ENCODE data around the gene BAZ1B. TPM values are rescaled to one million over a fixed set of nuclear protein-coding genes. Genes with fewer than 3 reads are reported as not detected.
"Not testable (repeated sequence)": the region's sequence is repeated elsewhere in the genome, so short reads cannot be mapped to it uniquely, and the experiment has no call there.

Gene BAZ1B
- total RNA-seq, result 10 to 100 TPM; 82.3 to 83.8 TPM

DNA sequence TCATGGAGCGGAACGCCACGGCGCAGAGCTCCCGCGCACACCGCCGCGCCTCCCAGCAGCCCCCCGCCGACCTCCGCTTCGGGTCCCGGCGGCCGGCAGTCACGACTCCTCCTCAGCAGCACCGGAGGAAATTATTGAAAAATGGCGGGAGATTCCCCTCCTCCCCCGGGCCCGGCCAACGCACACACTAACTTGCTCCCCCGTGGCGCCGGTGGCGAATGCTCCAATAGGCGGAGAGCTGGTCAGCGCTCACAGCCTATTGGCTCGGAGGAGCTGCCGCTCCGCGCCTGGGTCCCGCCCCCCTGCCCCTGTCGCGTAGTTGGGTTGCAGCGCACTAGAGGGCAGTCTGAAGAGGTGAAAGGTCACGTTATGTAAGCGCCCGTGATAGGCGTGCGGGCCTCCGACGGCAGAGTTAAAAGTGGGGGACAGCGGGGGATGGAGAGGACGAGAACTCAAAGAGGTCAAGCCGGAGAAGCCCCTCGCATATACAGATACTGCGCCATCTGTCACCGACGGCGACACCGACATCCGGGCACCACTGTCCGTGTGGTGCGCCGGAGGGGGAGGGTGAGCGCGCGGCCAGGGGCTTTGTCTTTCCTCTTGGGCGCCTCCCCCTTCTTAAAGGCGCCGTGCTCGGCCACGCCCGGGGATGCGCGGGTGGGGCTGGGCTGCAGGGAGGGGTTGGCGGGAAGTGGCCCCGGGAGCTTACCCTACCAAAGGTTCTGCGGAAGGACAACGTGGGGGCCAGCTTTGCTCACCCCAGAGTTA lies at the start of gene BAZ1B:
Gene BAZ1B, minus strand, starts transcription at position 189 of the 768 bp plus-strand sequence. CDS start 360 bp downstream, outside the sequence.
- Mint-ChIP-seq H3K4me3 (peak within 1 kb of the TSS; percentile 90), H3K27ac (peak within 1 kb of the TSS; percentile 96), H3K36me3 (peaks cover 34% of the 10 kb centered on the region), H3K27me3 (no peaks in the 10 kb centered on the region), H3K4me1 (ENCODE audit: low read depth) (peaks cover 52% of the 10 kb centered on the region), H3K9me3 (no peaks in the 10 kb centered on the region)
- peak; percentile 99 for DNase-seq
- ChIA-PET CTCF (interaction anchor here (0.6 to 1.6 kb wide), 5 partner anchors 9 to 216 kb away, joined by 3 to 8 read pairs (median 3); partner anchors contain the start of genes ABHD11 and TBL2), POLR2A (interaction anchor here (0.9 to 3.7 kb wide), 10 partner anchors 9 to 216 kb away, joined by 3 to 32 read pairs (median 4); partner anchors contain the start of genes ABHD11, BCL7B and TBL2)
- intact Hi-C loops (cut with micrococcal nuclease), result loop anchor here (2.0 to 10.0 kb wide), 2 partner anchors 35 to 163 kb away; partner anchors contain the start of genes BCL7B, BUD23 and DNAJC30

GRCh38 chr7:73570977-73571376 lies 48.9 kb upstream of the BAZ1B start:
- ChIA-PET POLR2A (no interaction called here), CTCF (no interaction called here)
- no peak for DNase-seq
- Mint-ChIP-seq H3K4me1 (ENCODE audit: low read depth) (peaks cover 16% of the 10 kb centered on the region), H3K9me3 (no peaks in the 10 kb centered on the region), H3K4me3 (no peak overlapping the region), H3K27ac (no peak overlapping the region), H3K27me3 (no peaks in the 10 kb centered on the region), H3K36me3 (peaks cover 39% of the 10 kb centered on the region)
- intact Hi-C loops (cut with micrococcal nuclease), result no loop called here

DNA sequence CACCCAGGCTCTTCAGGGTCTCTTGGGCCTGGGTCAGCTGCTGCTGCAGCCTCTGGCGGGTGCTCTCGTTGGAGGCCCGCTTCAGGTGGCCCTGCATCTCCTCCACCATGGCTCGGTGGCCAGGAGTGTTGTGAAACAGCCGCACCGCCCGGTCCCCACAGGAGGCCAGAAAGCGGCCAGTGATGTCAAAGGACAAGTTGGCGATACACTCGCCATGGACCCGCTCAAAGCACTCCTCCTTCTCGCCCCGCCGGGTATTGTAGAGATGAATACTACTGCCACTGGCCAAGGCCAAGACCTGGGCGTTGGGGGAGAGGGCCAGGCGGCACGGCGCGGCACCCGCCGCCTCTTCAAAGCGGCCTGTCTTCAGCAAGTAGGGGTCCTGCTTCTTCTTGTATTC lies 48.4 kb upstream of the BAZ1B start:
- Mint-ChIP-seq H3K27ac (no peak overlapping the region), H3K9me3 (no peaks in the 10 kb centered on the region), H3K4me1 (ENCODE audit: low read depth) (peaks cover 21% of the 10 kb centered on the region), H3K36me3 (peaks cover 39% of the 10 kb centered on the region), H3K4me3 (no peak overlapping the region), H3K27me3 (no peaks in the 10 kb centered on the region)
- intact Hi-C loops (cut with micrococcal nuclease), result no loop called here
- ChIA-PET POLR2A (no interaction called here), CTCF (interaction anchor here (1.1 kb wide), 1 partner anchor 11 kb away, joined by 3 read pairs; no protein-coding TSS in a partner anchor)
- no peak for DNase-seq

- Mint-ChIP-seq H3K27me3 (no peaks in the 10 kb centered on the region), H3K9me3 (no peaks in the 10 kb centered on the region), H3K27ac (no peak overlapping the region), H3K36me3 (peaks cover 34% of the 10 kb centered on the region), H3K4me3 (no peak overlapping the region), H3K4me1 (ENCODE audit: low read depth) (peaks cover 23% of the 10 kb centered on the region)
- no peak for DNase-seq
- ChIA-PET POLR2A (no interaction called here), CTCF (interaction anchor here (1.1 kb wide), 2 partner anchors 9 to 17 kb away, joined by 3 read pairs; no protein-coding TSS in a partner anchor)
- intact Hi-C loops (cut with micrococcal nuclease), result no loop called here
Observed at GRCh38 chr7:73569042-73569608, 47.0 kb upstream of the BAZ1B start.

DNA sequence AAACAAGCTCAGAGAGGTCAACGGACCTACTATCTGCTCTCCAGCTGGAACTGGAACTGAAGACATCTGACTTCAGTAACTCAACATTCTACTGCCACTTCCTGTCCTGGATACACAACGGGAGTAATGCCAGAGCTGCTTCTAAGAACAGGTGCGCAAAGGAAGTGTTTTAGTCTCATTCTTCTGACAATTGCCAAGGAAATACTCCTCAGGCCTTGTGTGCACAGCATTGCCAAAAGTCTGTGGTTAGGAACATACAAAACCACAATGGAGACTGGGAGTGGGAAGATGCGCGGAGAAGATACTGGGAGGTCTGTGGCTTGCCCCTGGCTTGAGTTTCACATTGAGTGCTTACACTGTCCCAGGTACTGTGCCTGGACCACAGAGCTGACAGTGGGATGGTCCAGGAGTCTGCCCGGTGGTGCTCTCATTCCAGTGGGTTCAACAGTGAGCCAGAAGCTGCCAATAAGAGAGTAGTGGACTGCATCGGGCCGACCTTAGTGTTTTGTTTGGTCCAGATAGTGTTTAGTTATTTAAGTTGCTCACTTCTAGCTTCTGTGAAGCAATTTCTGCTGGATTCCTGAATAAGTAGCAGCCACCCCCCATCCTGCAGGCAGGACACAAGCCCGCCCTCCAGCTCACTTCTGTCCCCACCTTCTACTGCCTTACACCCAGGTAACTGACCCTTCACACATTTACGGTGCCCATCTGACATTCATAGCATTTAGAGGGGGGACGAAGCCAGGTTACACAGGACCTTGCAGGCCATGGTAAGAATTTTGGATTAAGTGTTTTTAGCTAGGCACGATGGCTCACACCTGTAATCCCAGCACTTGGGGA lies 46.0 kb upstream of the BAZ1B start:
- intact Hi-C loops (cut with micrococcal nuclease), result no loop called here
- H3K27me3 Mint-ChIP-seq, result no peaks in the 10 kb centered on the region
- H3K27ac Mint-ChIP-seq, result no peak overlapping the region
- CTCF ChIA-PET, result interaction anchor here (1.1 to 1.5 kb wide), 2 partner anchors 16 to 39 kb away, joined by 3 to 6 read pairs; no protein-coding TSS in a partner anchor
- H3K36me3 Mint-ChIP-seq, result peaks cover 27% of the 10 kb centered on the region
- DNase-seq, result no peak
- H3K4me1 Mint-ChIP-seq (ENCODE audit: low read depth), result peaks cover 23% of the 10 kb centered on the region
- POLR2A ChIA-PET, result interaction anchor here (1.8 kb wide), 1 partner anchor 9 kb away, joined by 9 read pairs; the partner anchor contains the start of gene TBL2
- no peak overlapping the region for H3K4me3 Mint-ChIP-seq
- H3K9me3 Mint-ChIP-seq, result no peaks in the 10 kb centered on the region

- intact Hi-C loops (cut with micrococcal nuclease), result no loop called here
- Mint-ChIP-seq H3K4me1 (ENCODE audit: low read depth) (peaks cover 23% of the 10 kb centered on the region), H3K36me3 (peaks cover 21% of the 10 kb centered on the region), H3K9me3 (no peaks in the 10 kb centered on the region), H3K4me3 (no peak overlapping the region), H3K27ac (no peak overlapping the region), H3K27me3 (no peaks in the 10 kb centered on the region)
- CTCF ChIA-PET, result interaction anchor here (1.5 kb wide), 1 partner anchor 40 kb away, joined by 6 read pairs; no protein-coding TSS in a partner anchor
- POLR2A ChIA-PET, result interaction anchor here (1.8 kb wide), 1 partner anchor 10 kb away, joined by 9 read pairs; the partner anchor contains the start of gene TBL2
- no peak for DNase-seq
Observed at GRCh38 chr7:73567140-73567539, 45.0 kb upstream of the BAZ1B start.

GRCh38 chr7:73566431-73566830 lies 44.3 kb upstream of the BAZ1B start:
- peak overlapping the region; percentile 64 for H3K4me3 Mint-ChIP-seq
- H3K27me3 Mint-ChIP-seq; H3K27ac Mint-ChIP-seq; intact Hi-C loops (cut with micrococcal nuclease); H3K9me3 Mint-ChIP-seq; DNase-seq: not testable (repeated sequence)
- H3K4me1 Mint-ChIP-seq (ENCODE audit: low read depth), result peaks cover 23% of the 10 kb centered on the region
- ChIA-PET CTCF (interaction anchor here (1.3 kb wide), 1 partner anchor 9 kb away, joined by 4 read pairs; no protein-coding TSS in a partner anchor), POLR2A (interaction anchor here (1.1 to 1.4 kb wide), 4 partner anchors 9 to 47 kb away, joined by 3 to 6 read pairs (median 5); partner anchors contain the start of genes BAZ1B, BCL7B and TBL2)
- peaks cover 16% of the 10 kb centered on the region for H3K36me3 Mint-ChIP-seq

- H3K4me1 Mint-ChIP-seq (ENCODE audit: low read depth), result peaks cover 23% of the 10 kb centered on the region
Observed at GRCh38 chr7:73565675-73566340, 43.7 kb upstream of the BAZ1B start.

DNA sequence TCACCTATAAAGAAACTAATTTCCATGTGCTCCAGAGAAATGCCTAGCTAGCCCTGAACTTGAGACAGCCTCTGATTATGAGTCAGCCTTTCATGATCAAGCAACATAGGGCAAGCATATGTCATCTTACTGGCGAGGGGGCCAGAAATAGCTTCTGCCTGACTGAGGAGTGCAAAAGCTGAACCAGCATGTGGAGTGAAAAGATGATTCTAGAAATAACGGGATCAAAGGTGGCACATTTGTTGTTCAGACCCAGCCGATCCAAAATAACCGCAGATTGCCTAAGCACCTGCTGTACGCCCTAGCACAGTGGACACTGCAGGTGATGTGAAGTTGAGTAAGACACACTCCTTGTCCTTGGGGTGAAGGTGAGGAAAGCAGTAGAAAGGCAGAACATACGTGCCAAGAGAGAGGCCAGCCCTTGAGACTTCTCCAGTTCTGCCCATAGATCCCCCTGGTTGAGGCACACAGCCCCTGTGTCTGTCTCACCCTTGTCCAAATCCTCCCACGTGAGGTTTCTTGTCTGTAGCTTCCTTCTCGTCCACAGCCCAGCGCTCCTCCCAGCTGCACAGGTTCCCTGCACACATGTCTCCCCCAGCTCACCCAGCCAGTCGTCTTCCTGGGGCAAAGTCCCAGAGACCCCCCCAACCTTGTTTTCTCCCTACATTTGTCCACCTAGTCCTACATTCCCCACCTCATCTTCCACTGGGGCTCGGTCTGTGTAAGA lies 38.2 kb upstream of the BAZ1B start:
- CTCF ChIA-PET, result interaction anchor here (0.8 to 0.9 kb wide), 2 partner anchors 10 to 18 kb away, joined by 3 to 5 read pairs; partner anchors contain the start of gene TBL2
- Mint-ChIP-seq H3K36me3 (no peaks in the 10 kb centered on the region), H3K4me3 (no peak overlapping the region), H3K27me3 (peaks cover 2% of the 10 kb centered on the region), H3K27ac (no peak overlapping the region), H3K9me3 (no peaks in the 10 kb centered on the region), H3K4me1 (ENCODE audit: low read depth) (peaks cover 23% of the 10 kb centered on the region)
- intact Hi-C loops (cut with micrococcal nuclease), result no loop called here
- DNase-seq, result peak; percentile 43
- POLR2A ChIA-PET, result interaction anchor here (1.4 to 1.8 kb wide), 2 partner anchors 18 to 38 kb away, joined by 5 to 17 read pairs; partner anchors contain the start of genes BAZ1B and TBL2

More at GRCh38 chr7:73565675-73566340, 43.7 kb upstream of the BAZ1B start:
- ChIA-PET CTCF (interaction anchor here (0.9 to 1.3 kb wide), 2 partner anchors 9 to 12 kb away, joined by 4 read pairs; partner anchors contain the start of gene TBL2), POLR2A (interaction anchor here (1.1 to 1.4 kb wide), 4 partner anchors 8 to 46 kb away, joined by 3 to 6 read pairs (median 5); partner anchors contain the start of genes BAZ1B, BCL7B and TBL2)
- H3K27me3 Mint-ChIP-seq, result no peaks in the 10 kb centered on the region
- no peak for DNase-seq
- peaks cover 11% of the 10 kb centered on the region for H3K36me3 Mint-ChIP-seq
- no peaks in the 10 kb centered on the region for H3K9me3 Mint-ChIP-seq
- intact Hi-C loops (cut with micrococcal nuclease), result no loop called here
- H3K4me3 Mint-ChIP-seq, result peak overlapping the region; percentile 64
- H3K27ac Mint-ChIP-seq, result no peak overlapping the region

All from activated CD4-positive, alpha-beta memory T cell treated with anti-CD3 and anti-CD28 coated beads for 36 hours (primary cell).